Spleen (tissue), 11 donors: ENCODE measurements around the gene FASTKD3. TPM values are rescaled to one million over a fixed set of nuclear protein-coding genes. Genes with fewer than 3 reads are reported as not detected.

ENCODE experiments used
- DNase-seq: peaks from one replicate; pipeline ENCODE4 v3.0.0-alpha.2; 2020
- H3K27ac ChIP-seq, 8 donors: fragments of 200-600 bp; sonication (generic) in 7 of 8; 1 replicate in 4 of 8; 2 replicates in 4 of 8; pipeline versions ENCODE4 v1.5.0 to v1.8.0; 2016 to 2021; ENCODE audit warnings: inconsistent platforms in 4 of 8, mild to moderate bottlenecking in 4 of 8, moderate library complexity in 1 of 8
- H3K27me3 ChIP-seq, 7 donors: fragments of 200-600 bp; sonication (generic) in 6 of 7; replicated peaks in 1 of 7; 1 replicate in 4 of 7; 2 replicates in 3 of 7; pipeline versions ENCODE4 v1.5.0 to v1.8.0; 2016 to 2021; ENCODE audit warnings: inconsistent platforms in 3 of 7, mild to moderate bottlenecking in 1 of 7
- H3K36me3 ChIP-seq, 6 donors: fragments of 200-600 bp; sonication (generic) in 5 of 6; 1 replicate in 4 of 6; 2 replicates in 2 of 6; pipeline versions ENCODE4 v1.5.0 to v1.8.0; 2016 to 2021; ENCODE audit warnings: inconsistent platforms in 2 of 6
- H3K4me1 ChIP-seq, 6 donors: fragments of 200-600 bp; sonication (generic) in 5 of 6; 1 replicate in 3 of 6; 2 replicates in 3 of 6; pipeline versions ENCODE4 v1.5.0 to v1.8.0; 2016 to 2021; ENCODE audit warnings: inconsistent platforms in 3 of 6
- H3K4me3 ChIP-seq, 8 donors: fragments of 200-600 bp; sonication (generic) in 7 of 8; 1 replicate in 4 of 8; 2 replicates in 4 of 8; pipeline versions ENCODE4 v1.5.0 to v1.8.0; 2016 to 2021; ENCODE audit warnings: inconsistent platforms in 4 of 8, mild to moderate bottlenecking in 4 of 8, moderate library complexity in 2 of 8
- H3K9me3 ChIP-seq, 8 donors: fragments of 200-600 bp; sonication (generic) in 7 of 8; 1 replicate in 4 of 8; 2 replicates in 4 of 8; pipeline versions ENCODE4 v1.5.0 to v1.8.0; 2016 to 2021; ENCODE audit warnings: inconsistent platforms in 4 of 8
- POLR2A ChIP-seq, 3 donors: fragments of 450-650 bp; IDR thresholded peaks; one replicate each; pipeline ENCODE4 v1.5.1; 2017; ENCODE audit warnings: antibody characterized with exemption in 3 of 3, mild to moderate bottlenecking in 1 of 3
- POLR2AphosphoS5 ChIP-seq, 3 donors: sonication (generic); formaldehyde crosslinking; IDR thresholded peaks; one replicate each; pipeline ENCODE4 v1.5.1; 2017; ENCODE audit warnings: antibody characterized with exemption in 3 of 3
- WGBS, 5 donors: extraction: QIAGEN DNeasy Blood & Tissue Kit in 3 of 5; methylation state at CpG; one replicate each; pipeline versions ENCODE4 v1.1.5 to v1.1.7; 2013 to 2018; 5-methylcytosine and 5-hydroxymethylcytosine counted together
- intact Hi-C: fragments of 100-400 bp; cut with DNase I; formaldehyde crosslinking; loops from one replicate; pipeline ENCODE4 v1.15.0; 2023; ENCODE audit warnings: low total_unique reads
- polyA plus RNA-seq, 3 donors: library from polyadenylated mRNA; stranded (reverse); fragments of 200-250 nt; gene quantifications; one replicate each; pipeline ENCODE4 v1.2.1, GENCODE V29; 2013
- total RNA-seq, 7 donors: library from RNA; depleted of rRNA in 3 of 7; stranded (reverse); fragments of >200 nt in 3 of 7; fragmentation: NEBNext Ultra II Directional in 4 of 7; extraction: Animal tissue kit (Norgen Biotek cat#: 25700) in 4 of 7; gene quantifications; one replicate each; pipeline versions ENCODE4 v1.1.0 to v1.2.1, GENCODE V29; 2016 to 2021
- TF ChIP-seq, protein P1 (sequence below), 11 experiments: fragments of 200-600 bp in 7 of 11; fragments of 450-650 bp in 4 of 11; sonication (generic) in 4 of 11; IDR thresholded peaks in 8 of 11; conservative IDR thresholded peaks in 3 of 11; 1 replicate in 7 of 11; 2 replicates in 4 of 11; pipeline versions ENCODE4 v1.4.0 to v1.8.0; 2016 to 2021; ENCODE audit warnings: antibody characterized with exemption in 11 of 11, inconsistent platforms in 4 of 11, mild to moderate bottlenecking in 1 of 11
- donor health status: healthy with polysubstance abuse.
- donor health status: DM: no; HTN: no; CAD: no; lungs with moderate emphysema.
- donor health status: DM: no; HTN: no; CAD: no.
- donor health status: Bipolar disorder and iron deficiency.
- donor health status: healthy.
- donor health status: DM: no; HTN: no; CAD: no.
- donor health status: DM: yes; HTN: yes; CAD: no.

Gene FASTKD3
- total and polyA plus RNA-seq, 10 donors = 8.6 to 19.1 (median 13.7) TPM

DNA sequence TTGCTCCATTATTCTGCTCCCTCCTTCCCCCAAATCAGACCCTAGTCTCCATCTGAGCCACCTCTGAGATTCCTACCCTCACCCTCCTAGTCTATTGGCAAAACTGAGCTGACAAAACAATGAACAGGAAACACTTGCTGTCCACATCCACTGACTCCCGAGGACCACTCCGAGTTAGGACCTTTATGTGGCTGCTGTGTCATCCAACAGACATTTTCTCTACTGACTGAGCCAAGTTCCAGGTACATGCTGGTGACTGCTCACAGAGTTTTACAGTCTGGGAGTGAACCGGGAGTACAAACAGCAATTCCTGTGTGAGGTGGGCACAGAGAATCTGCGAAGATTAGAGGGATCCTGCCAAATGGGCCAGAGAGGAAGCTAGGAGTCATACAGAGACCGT lies 57.1 kb downstream of the FASTKD3 start:
- no peak for TF ChIP-seq POLR2AphosphoS5 (IDR thresholded peaks at IDR 0.05)
- TF ChIP-seq, protein P1, sequence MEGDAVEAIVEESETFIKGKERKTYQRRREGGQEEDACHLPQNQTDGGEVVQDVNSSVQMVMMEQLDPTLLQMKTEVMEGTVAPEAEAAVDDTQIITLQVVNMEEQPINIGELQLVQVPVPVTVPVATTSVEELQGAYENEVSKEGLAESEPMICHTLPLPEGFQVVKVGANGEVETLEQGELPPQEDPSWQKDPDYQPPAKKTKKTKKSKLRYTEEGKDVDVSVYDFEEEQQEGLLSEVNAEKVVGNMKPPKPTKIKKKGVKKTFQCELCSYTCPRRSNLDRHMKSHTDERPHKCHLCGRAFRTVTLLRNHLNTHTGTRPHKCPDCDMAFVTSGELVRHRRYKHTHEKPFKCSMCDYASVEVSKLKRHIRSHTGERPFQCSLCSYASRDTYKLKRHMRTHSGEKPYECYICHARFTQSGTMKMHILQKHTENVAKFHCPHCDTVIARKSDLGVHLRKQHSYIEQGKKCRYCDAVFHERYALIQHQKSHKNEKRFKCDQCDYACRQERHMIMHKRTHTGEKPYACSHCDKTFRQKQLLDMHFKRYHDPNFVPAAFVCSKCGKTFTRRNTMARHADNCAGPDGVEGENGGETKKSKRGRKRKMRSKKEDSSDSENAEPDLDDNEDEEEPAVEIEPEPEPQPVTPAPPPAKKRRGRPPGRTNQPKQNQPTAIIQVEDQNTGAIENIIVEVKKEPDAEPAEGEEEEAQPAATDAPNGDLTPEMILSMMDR (IDR thresholded peaks at IDR 0.05 in 8 of 11, conservative IDR thresholded peaks at IDR 0.05 in 3 of 11) = no peak
- TF ChIP-seq POLR2A (IDR thresholded peaks at IDR 0.05) = no peak
- intact Hi-C loops = no loop called here

More for the DNA sequence above, 57.1 kb downstream of the FASTKD3 start:
- DNase-seq = no peak
- Histone ChIP-seq H3K4me1 (peaks cover 0 to 13% (median 10%) of the 10 kb centered on the region in 6 donors), H3K4me3 (no peak overlapping the region), H3K27ac (no peak overlapping the region), H3K27me3 (peaks cover 0 to 36% (median 6%) of the 10 kb centered on the region in 7 donors), H3K36me3 (no peaks in the 10 kb centered on the region), H3K9me3 (no peaks in the 10 kb centered on the region)
- WGBS, 5 donors = 39 to 64% (median 45%) methylated on average over 5 of the region's 5 CpGs

Other genes with a start within 250 kb of the FASTKD3 start
- gene CFAP90, start 17.9 kb downstream of the FASTKD3 start, total RNA-seq = under 1 TPM in 1 of 7 donors, not detected in 6; 0.60 TPM
- gene CFAP90, start 17.9 kb downstream of the FASTKD3 start, polyA plus RNA-seq = under 1 TPM in 2 of 3 donors, not detected in 1; 0.17 to 0.27 TPM
- 10 to 100 TPM; 41.4 to 66.3 (median 47.4) TPM for gene MTRR, start 117 bp upstream of the FASTKD3 start, total RNA-seq
- 10 to 100 TPM; 13.8 to 21.2 (median 15.8) TPM for gene MTRR, start 117 bp upstream of the FASTKD3 start, polyA plus RNA-seq